ENCODE results near the gene MAP2K5. TPM values are rescaled to one million over a fixed set of nuclear protein-coding genes. Genes with fewer than 3 reads are reported as not detected.

Gene MAP2K5
- total RNA-seq, 2 experiments from 2014 or later = 15.4 to 20.6 TPM

GRCh38 chr15:67745073-67746006 is 202.8 kb downstream of the MAP2K5 start:
- Mint-ChIP-seq H3K9me3 (no peaks in the 10 kb centered on the region), H3K36me3 (ENCODE audit: low read depth) (peaks cover 2% of the 10 kb centered on the region), H3K27ac (peak overlapping the region; percentile 28), H3K4me1 (ENCODE audit: low read depth) (peaks cover 56% of the 10 kb centered on the region), H3K4me3 (no peak overlapping the region), H3K27me3 (ENCODE audit: low read depth) (no peaks in the 10 kb centered on the region)
- DNase-seq = no peak
- intact Hi-C loops (cut with micrococcal nuclease) = loop anchor here (1.0 kb wide), 2 partner anchors 13 to 18 kb away; no protein-coding TSS in a partner anchor
- CTCF ChIA-PET = no interaction called here

GRCh38 chr15:67746022-67746421 is 203.5 kb downstream of the MAP2K5 start:
- intact Hi-C loops (cut with micrococcal nuclease) = loop anchor here (1.0 kb wide), 2 partner anchors 12 to 17 kb away; no protein-coding TSS in a partner anchor
- Mint-ChIP-seq H3K36me3 (ENCODE audit: low read depth) (peaks cover 1% of the 10 kb centered on the region), H3K27me3 (ENCODE audit: low read depth) (no peaks in the 10 kb centered on the region), H3K4me1 (ENCODE audit: low read depth) (peaks cover 61% of the 10 kb centered on the region), H3K9me3 (no peaks in the 10 kb centered on the region), H3K27ac (peak overlapping the region; percentile 26), H3K4me3 (no peak overlapping the region)
- no peak for DNase-seq
- CTCF ChIA-PET = no interaction called here

- H3K27me3 Mint-ChIP-seq (ENCODE audit: low read depth) = no peaks in the 10 kb centered on the region
- peak; percentile 36 for DNase-seq
- H3K27ac Mint-ChIP-seq = peak overlapping the region; percentile 26
- H3K4me1 Mint-ChIP-seq (ENCODE audit: low read depth) = peaks cover 56% of the 10 kb centered on the region
- H3K36me3 Mint-ChIP-seq (ENCODE audit: low read depth) = no peaks in the 10 kb centered on the region
- no peaks in the 10 kb centered on the region for H3K9me3 Mint-ChIP-seq
- CTCF ChIA-PET = interaction anchor here (0.7 kb wide), 1 partner anchor 527 kb away, joined by 3 read pairs; no protein-coding TSS in a partner anchor
- no peak overlapping the region for H3K4me3 Mint-ChIP-seq
- intact Hi-C loops (cut with micrococcal nuclease) = loop anchor here (1.0 kb wide), 2 partner anchors 12 to 17 kb away; no protein-coding TSS in a partner anchor
These were observed 203.9 kb downstream of the MAP2K5 start for GRCh38 chr15:67746450-67746849.

GRCh38 chr15:67747921-67748320 is 205.4 kb downstream of the MAP2K5 start:
- H3K36me3 Mint-ChIP-seq (ENCODE audit: low read depth) = no peaks in the 10 kb centered on the region
- H3K9me3 Mint-ChIP-seq = no peaks in the 10 kb centered on the region
- no peak overlapping the region for H3K27ac Mint-ChIP-seq
- no peak overlapping the region for H3K4me3 Mint-ChIP-seq
- CTCF ChIA-PET = no interaction called here
- no peaks in the 10 kb centered on the region for H3K27me3 Mint-ChIP-seq (ENCODE audit: low read depth)
- H3K4me1 Mint-ChIP-seq (ENCODE audit: low read depth) = peaks cover 50% of the 10 kb centered on the region
- DNase-seq = no peak
- intact Hi-C loops (cut with micrococcal nuclease) = no loop called here

- Mint-ChIP-seq H3K27me3 (ENCODE audit: low read depth) (no peaks in the 10 kb centered on the region), H3K4me1 (ENCODE audit: low read depth) (peaks cover 35% of the 10 kb centered on the region), H3K27ac (peak overlapping the region; percentile 19), H3K36me3 (ENCODE audit: low read depth) (no peaks in the 10 kb centered on the region), H3K9me3 (peaks cover 2% of the 10 kb centered on the region), H3K4me3 (no peak overlapping the region)
- CTCF ChIA-PET = no interaction called here
- intact Hi-C loops (cut with micrococcal nuclease) = no loop called here
- DNase-seq = no peak
These were observed 207.9 kb downstream of the MAP2K5 start for GRCh38 chr15:67750371-67750770.

- H3K27ac Mint-ChIP-seq = no peak overlapping the region
- peaks cover 49% of the 10 kb centered on the region for H3K4me1 Mint-ChIP-seq (ENCODE audit: low read depth)
- no peaks in the 10 kb centered on the region for H3K27me3 Mint-ChIP-seq (ENCODE audit: low read depth)
- peaks cover 2% of the 10 kb centered on the region for H3K9me3 Mint-ChIP-seq
- no peaks in the 10 kb centered on the region for H3K36me3 Mint-ChIP-seq (ENCODE audit: low read depth)
- intact Hi-C loops (cut with micrococcal nuclease) = no loop called here
- CTCF ChIA-PET = no interaction called here
- H3K4me3 Mint-ChIP-seq = no peak overlapping the region
- DNase-seq = no peak
These were observed 211.4 kb downstream of the MAP2K5 start for GRCh38 chr15:67753891-67754290.

GRCh38 chr15:67755264-67755663 is 212.8 kb downstream of the MAP2K5 start:
- H3K9me3 Mint-ChIP-seq = peaks cover 2% of the 10 kb centered on the region
- H3K4me3 Mint-ChIP-seq = no peak overlapping the region
- H3K4me1 Mint-ChIP-seq (ENCODE audit: low read depth) = peaks cover 58% of the 10 kb centered on the region
- no peaks in the 10 kb centered on the region for H3K27me3 Mint-ChIP-seq (ENCODE audit: low read depth)
- no peak overlapping the region for H3K27ac Mint-ChIP-seq
- CTCF ChIA-PET = interaction anchor here (0.6 to 0.7 kb wide), 2 partner anchors 11 to 231 kb away, joined by 3 read pairs; no protein-coding TSS in a partner anchor
- DNase-seq = no peak
- intact Hi-C loops (cut with micrococcal nuclease) = no loop called here
- H3K36me3 Mint-ChIP-seq (ENCODE audit: low read depth) = no peaks in the 10 kb centered on the region

GRCh38 chr15:67755936-67756335 is 213.4 kb downstream of the MAP2K5 start:
- H3K4me3 Mint-ChIP-seq = no peak overlapping the region
- intact Hi-C loops (cut with micrococcal nuclease) = no loop called here
- peaks cover 57% of the 10 kb centered on the region for H3K4me1 Mint-ChIP-seq (ENCODE audit: low read depth)
- CTCF ChIA-PET = no interaction called here
- no peaks in the 10 kb centered on the region for H3K36me3 Mint-ChIP-seq (ENCODE audit: low read depth)
- no peak for DNase-seq
- no peak overlapping the region for H3K27ac Mint-ChIP-seq
- no peaks in the 10 kb centered on the region for H3K27me3 Mint-ChIP-seq (ENCODE audit: low read depth)
- H3K9me3 Mint-ChIP-seq = peaks cover 2% of the 10 kb centered on the region

- Mint-ChIP-seq H3K27me3 (ENCODE audit: low read depth) (no peaks in the 10 kb centered on the region), H3K36me3 (ENCODE audit: low read depth) (no peaks in the 10 kb centered on the region), H3K9me3 (peaks cover 2% of the 10 kb centered on the region), H3K27ac (no peak overlapping the region), H3K4me3 (no peak overlapping the region), H3K4me1 (ENCODE audit: low read depth) (peaks cover 82% of the 10 kb centered on the region)
- no peak for DNase-seq
- intact Hi-C loops (cut with micrococcal nuclease) = loop anchor here (1.0 kb wide), 1 partner anchor 12 kb away; no protein-coding TSS in a partner anchor
- CTCF ChIA-PET = no interaction called here
These were observed 216.3 kb downstream of the MAP2K5 start for GRCh38 chr15:67758619-67759300.

GRCh38 chr15:67760901-67761300 is 218.4 kb downstream of the MAP2K5 start:
- Mint-ChIP-seq H3K36me3 (ENCODE audit: low read depth) (no peaks in the 10 kb centered on the region), H3K27me3 (ENCODE audit: low read depth) (no peaks in the 10 kb centered on the region), H3K27ac (no peak overlapping the region), H3K4me1 (ENCODE audit: low read depth) (peaks cover 70% of the 10 kb centered on the region), H3K9me3 (no peaks in the 10 kb centered on the region), H3K4me3 (no peak overlapping the region)
- DNase-seq = no peak
- intact Hi-C loops (cut with micrococcal nuclease) = loop anchor here (5.0 to 10.0 kb wide), 5 partner anchors 76 to 656 kb away; partner anchors contain the start of genes C15orf61 and MAP2K5
- CTCF ChIA-PET = no interaction called here

- Mint-ChIP-seq H3K9me3 (no peaks in the 10 kb centered on the region), H3K36me3 (ENCODE audit: low read depth) (no peaks in the 10 kb centered on the region), H3K4me1 (ENCODE audit: low read depth) (peaks cover 70% of the 10 kb centered on the region), H3K27me3 (ENCODE audit: low read depth) (no peaks in the 10 kb centered on the region), H3K4me3 (no peak overlapping the region), H3K27ac (no peak overlapping the region)
- CTCF ChIA-PET = no interaction called here
- intact Hi-C loops (cut with micrococcal nuclease) = loop anchor here (5.0 to 10.0 kb wide), 5 partner anchors 76 to 657 kb away; partner anchors contain the start of genes C15orf61 and MAP2K5
- DNase-seq = no peak
These were observed 218.8 kb downstream of the MAP2K5 start for GRCh38 chr15:67761343-67761742.

- Mint-ChIP-seq H3K27me3 (ENCODE audit: low read depth) (no peaks in the 10 kb centered on the region), H3K4me3 (no peak overlapping the region), H3K9me3 (no peaks in the 10 kb centered on the region), H3K27ac (peak overlapping the region; percentile 28), H3K4me1 (ENCODE audit: low read depth) (peaks cover 61% of the 10 kb centered on the region), H3K36me3 (ENCODE audit: low read depth) (peaks cover 5% of the 10 kb centered on the region)
- CTCF ChIA-PET = interaction anchor here (0.6 kb wide), 1 partner anchor 239 kb away, joined by 8 read pairs; no protein-coding TSS in a partner anchor
- intact Hi-C loops (cut with micrococcal nuclease) = loop anchor here (1.0 to 10.0 kb wide), 7 partner anchors 16 to 658 kb away; partner anchors contain the start of genes C15orf61 and MAP2K5
- DNase-seq = peak; percentile 83
These were observed 220.3 kb downstream of the MAP2K5 start for GRCh38 chr15:67762610-67763368.

Measured in activated naive CD4-positive, alpha-beta T cell treated with anti-CD3 and anti-CD28 coated beads for 36 hours (primary cell).